AG09309 (cell line): ENCODE measurements around the gene KANSL1.

ENCODE experiments used
- DNase-seq: peaks from one replicate; pipeline ENCODE4 v3.0.0-alpha.2; 2010; ENCODE audit warnings: low read depth
- H3K4me3 ChIP-seq: 2 replicates; pipeline ENCODE4 v1.5.1; 2011; ENCODE audit warnings: mild to moderate bottlenecking, low read depth, low read length, moderate library complexity; ENCODE audit not compliant: control insufficient read depth
- TF ChIP-seq, protein P1 (sequence below): IDR thresholded peaks from 2 replicates; pipeline ENCODE4 v1.5.1; 2011; ENCODE audit warnings: mild to moderate bottlenecking, low read depth, low read length, inconsistent platforms; ENCODE audit not compliant: insufficient read depth, control insufficient read depth; ENCODE audit errors: missing control alignments

Gene KANSL1

DNA sequence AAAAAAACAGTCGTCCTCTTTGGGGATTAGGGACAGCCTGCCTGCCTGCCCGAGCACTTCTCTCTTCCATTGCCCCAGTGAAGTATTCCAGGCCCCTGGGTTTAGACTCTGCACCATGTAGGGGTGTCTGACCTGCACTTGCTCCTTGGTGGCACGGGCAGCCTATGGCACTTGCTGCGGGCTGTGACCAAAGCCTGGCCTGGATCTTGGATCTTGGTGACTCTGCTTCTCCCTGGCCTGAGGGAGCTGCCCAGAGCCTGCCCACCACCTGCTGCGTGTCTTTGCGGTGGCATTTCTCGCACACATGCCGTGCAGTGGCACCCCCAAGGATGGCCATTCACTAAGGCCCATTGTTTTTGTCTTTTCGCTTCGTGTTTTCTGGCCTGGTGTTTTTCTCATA lies 200.3 kb downstream of the KANSL1 start:
- TF ChIP-seq, protein P1, sequence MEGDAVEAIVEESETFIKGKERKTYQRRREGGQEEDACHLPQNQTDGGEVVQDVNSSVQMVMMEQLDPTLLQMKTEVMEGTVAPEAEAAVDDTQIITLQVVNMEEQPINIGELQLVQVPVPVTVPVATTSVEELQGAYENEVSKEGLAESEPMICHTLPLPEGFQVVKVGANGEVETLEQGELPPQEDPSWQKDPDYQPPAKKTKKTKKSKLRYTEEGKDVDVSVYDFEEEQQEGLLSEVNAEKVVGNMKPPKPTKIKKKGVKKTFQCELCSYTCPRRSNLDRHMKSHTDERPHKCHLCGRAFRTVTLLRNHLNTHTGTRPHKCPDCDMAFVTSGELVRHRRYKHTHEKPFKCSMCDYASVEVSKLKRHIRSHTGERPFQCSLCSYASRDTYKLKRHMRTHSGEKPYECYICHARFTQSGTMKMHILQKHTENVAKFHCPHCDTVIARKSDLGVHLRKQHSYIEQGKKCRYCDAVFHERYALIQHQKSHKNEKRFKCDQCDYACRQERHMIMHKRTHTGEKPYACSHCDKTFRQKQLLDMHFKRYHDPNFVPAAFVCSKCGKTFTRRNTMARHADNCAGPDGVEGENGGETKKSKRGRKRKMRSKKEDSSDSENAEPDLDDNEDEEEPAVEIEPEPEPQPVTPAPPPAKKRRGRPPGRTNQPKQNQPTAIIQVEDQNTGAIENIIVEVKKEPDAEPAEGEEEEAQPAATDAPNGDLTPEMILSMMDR, result no peak
- DNase-seq, result no peak

DNA sequence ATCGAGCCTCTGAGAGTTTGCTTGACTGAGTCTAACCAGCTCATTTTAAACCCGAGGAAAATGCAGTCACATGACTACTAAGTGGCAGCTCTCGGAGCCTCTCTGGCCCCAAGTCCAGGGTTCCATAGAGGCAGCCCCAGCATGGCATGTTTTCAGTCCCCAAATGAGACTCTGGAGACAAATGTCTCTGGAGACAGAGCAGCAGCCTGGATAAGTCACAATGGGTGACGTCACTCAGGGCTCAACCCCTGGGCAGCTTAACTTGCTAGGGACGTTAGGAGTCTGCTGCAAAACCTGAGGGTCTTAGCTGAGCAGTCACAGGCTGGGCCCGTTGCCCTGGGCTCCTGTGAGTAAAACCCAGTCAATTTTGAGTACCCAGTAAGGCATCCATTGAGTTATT lies 201.1 kb downstream of the KANSL1 start:
- TF ChIP-seq, protein P1, result no peak
- no peak for DNase-seq
- H3K4me3 ChIP-seq, result no peak overlapping the region

More for the DNA sequence above, 200.3 kb downstream of the KANSL1 start:
- H3K4me3 ChIP-seq, result no peak overlapping the region

DNA sequence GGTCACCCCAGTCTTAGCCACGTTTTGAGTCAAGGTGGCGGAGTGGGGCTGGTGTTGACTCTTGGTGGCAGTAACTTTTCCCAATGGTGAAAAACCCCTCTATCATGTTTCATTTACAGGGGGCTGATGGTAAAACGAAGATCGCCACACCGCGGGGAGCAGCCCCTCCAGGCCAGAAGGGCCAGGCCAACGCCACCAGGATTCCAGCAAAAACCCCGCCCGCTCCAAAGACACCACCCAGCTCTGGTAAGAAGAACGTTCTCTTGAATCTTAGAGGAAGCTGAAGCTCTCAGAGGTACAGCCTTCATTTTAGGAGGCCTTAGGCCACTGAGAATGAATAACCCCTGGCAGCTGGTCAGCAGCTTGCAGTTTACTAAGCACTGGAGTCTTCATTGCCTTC lies 201.9 kb downstream of the KANSL1 start:
- DNase-seq, result no peak
- TF ChIP-seq, protein P1, result no peak
- H3K4me3 ChIP-seq, result no peak overlapping the region

DNA sequence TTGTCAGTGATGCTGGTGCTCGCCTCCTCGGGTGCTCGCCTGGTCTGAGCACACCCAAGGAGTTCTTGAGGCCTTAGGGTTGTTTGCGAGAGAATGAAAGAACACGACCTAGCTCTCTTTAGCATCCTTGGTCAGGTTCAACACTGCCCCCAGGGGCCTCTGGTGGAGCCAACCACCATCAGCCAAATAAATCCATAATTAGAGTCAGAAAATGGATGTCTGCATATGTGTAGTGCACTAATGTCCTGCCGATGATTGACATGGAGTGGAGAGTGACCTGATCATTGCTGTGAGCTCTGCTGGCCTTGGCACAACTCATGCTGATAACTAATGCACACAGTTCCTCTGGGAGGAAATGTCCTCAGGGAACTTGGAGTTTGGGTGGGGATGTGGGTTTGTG lies 202.3 kb downstream of the KANSL1 start:
- H3K4me3 ChIP-seq, result no peak overlapping the region
- TF ChIP-seq, protein P1, result no peak
- DNase-seq, result no peak

DNA sequence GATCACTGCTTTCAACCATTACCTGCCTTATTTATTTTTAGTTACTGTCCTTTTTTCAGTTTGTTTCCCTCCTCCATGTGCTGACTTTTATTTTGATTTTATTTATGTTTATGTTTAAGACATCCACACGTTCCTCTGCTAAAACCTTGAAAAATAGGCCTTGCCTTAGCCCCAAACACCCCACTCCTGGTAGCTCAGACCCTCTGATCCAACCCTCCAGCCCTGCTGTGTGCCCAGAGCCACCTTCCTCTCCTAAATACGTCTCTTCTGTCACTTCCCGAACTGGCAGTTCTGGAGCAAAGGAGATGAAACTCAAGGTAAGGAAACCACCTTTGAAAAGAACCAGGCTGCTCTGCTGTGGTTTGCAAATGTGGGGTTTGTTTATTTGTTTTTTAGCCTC lies 203.5 kb downstream of the KANSL1 start:
- no peak overlapping the region for H3K4me3 ChIP-seq
- TF ChIP-seq, protein P1, result no peak
- DNase-seq, result no peak

DNA sequence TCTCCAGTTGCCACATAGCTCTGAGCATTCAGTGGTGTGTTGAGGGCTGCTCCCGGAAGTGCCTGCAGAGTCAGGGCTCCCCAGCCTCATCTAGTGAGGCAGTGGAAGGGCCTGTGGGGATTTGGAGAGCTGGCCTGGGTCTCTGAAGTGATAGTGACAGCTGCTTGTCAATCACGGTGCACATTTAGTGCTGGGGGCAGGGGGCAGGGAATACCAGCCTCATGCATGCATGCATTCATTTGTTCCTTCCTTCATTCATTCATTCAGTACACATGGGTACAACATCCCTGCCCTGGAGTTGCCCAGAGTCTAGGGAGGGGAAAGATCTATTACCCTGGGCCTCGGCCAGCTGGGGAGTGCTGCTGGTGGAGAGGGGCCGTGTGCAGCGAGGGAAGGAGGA lies 205.5 kb downstream of the KANSL1 start:
- H3K4me3 ChIP-seq, result no peak overlapping the region
- TF ChIP-seq, protein P1, result no peak
- DNase-seq, result no peak

DNA sequence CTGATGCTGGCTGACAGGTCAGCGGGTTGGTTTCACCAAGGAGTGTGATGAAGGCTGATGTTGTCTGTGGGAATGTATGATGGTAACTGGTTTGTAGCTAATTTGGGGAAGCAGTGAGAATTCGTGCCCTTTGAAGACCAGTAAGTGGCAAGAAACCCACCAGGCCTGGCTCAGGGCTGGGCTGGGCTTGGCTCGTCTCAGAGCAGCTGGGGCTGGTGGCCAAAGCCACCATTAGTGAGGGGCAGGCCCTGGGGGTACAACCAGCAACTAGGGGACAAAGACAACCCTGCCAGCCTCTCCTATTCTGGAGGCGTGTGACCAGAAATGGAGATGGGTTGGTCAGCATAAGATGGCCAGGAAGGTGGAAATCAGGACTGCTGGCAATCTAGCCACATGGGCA lies 207.2 kb downstream of the KANSL1 start:
- no peak for DNase-seq
- H3K4me3 ChIP-seq, result no peak overlapping the region
- TF ChIP-seq, protein P1, result no peak
